Sigmoid colon (tissue), 7 donors: ENCODE measurements around the gene MRAP2. TPM values are rescaled to one million over a fixed set of nuclear protein-coding genes. Genes with fewer than 3 reads are reported as not detected.

Experiments used
- DNase-seq: peaks from one replicate; pipeline ENCODE4 v3.0.0-alpha.2; 2019
- H3K27ac ChIP-seq, 4 donors: fragments of 200-600 bp; sonication (generic); one replicate each; pipeline ENCODE4 v1.5.1; 2016 to 2019; ENCODE audit warnings: mild to moderate bottlenecking in 1 of 4
- H3K27me3 ChIP-seq, 3 donors: fragments of 200-600 bp; sonication (generic); one replicate each; pipeline ENCODE4 v1.5.1; 2019; ENCODE audit warnings: mild to moderate bottlenecking in 1 of 3
- H3K36me3 ChIP-seq, 4 donors: fragments of 200-600 bp; sonication (generic); one replicate each; pipeline ENCODE4 v1.5.1; 2016 to 2019
- H3K4me1 ChIP-seq, 4 donors: fragments of 200-600 bp; sonication (generic); one replicate each; pipeline ENCODE4 v1.5.1; 2017 to 2019
- H3K4me3 ChIP-seq, 4 donors: fragments of 200-600 bp; sonication (generic); one replicate each; pipeline ENCODE4 v1.5.1; 2017 to 2019; ENCODE audit warnings: mild to moderate bottlenecking in 2 of 4, moderate library complexity in 1 of 4
- H3K9me3 ChIP-seq, 4 donors: fragments of 200-600 bp in 3 of 4; sonication (generic) in 3 of 4; one replicate each; pipeline versions ENCODE4 v1.5.1 to v1.6.1; 2013 to 2019
- CTCF ChIP-seq, 4 experiments: fragments of 450-650 bp in 3 of 4; fragments of 200-600 bp in 1 of 4; IDR thresholded peaks; one replicate each; pipeline ENCODE4 v1.5.1; 2016 to 2019; ENCODE audit warnings: antibody characterized with exemption in 4 of 4, mild to moderate bottlenecking in 3 of 4, moderate library complexity in 2 of 4
- EP300 ChIP-seq, 4 donors: sonication (generic); formaldehyde crosslinking; IDR thresholded peaks; one replicate each; pipeline ENCODE4 v1.6.1; 2017; ENCODE audit warnings: antibody characterized with exemption in 4 of 4
- POLR2A ChIP-seq, 2 donors: fragments of 450-650 bp; IDR thresholded peaks; one replicate each; pipeline ENCODE4 v1.6.1; 2016; ENCODE audit warnings: antibody characterized with exemption in 2 of 2, mild to moderate bottlenecking in 2 of 2, moderate library complexity in 2 of 2
- POLR2AphosphoS5 ChIP-seq, 4 donors: sonication (generic); formaldehyde crosslinking; IDR thresholded peaks; one replicate each; pipeline ENCODE4 v1.6.1; 2017; ENCODE audit warnings: antibody characterized with exemption in 4 of 4
- WGBS, 2 donors: extraction: QIAGEN DNeasy Blood & Tissue Kit; methylation state at CpG; one replicate each; pipeline ENCODE4 v1.1.7; 2013; 5-methylcytosine and 5-hydroxymethylcytosine counted together
- intact Hi-C: fragments of 100-400 bp; cut with DNase I; formaldehyde crosslinking; loops from one replicate; pipeline ENCODE4 v1.15.1; 2023
- polyA plus RNA-seq, 3 donors: library from polyadenylated mRNA; stranded (reverse); fragments of 200-250 nt; gene quantifications; one replicate each; pipeline ENCODE4 v1.2.3, GENCODE V29; 2013
- total RNA-seq, 4 donors: library from RNA; depleted of rRNA; stranded (reverse); fragments of >200 nt; gene quantifications; one replicate each; pipeline ENCODE4 v1.1.0, GENCODE V29; 2016
- donor health status: healthy with polysubstance abuse.
- donor health status: Bipolar disorder and iron deficiency.
- donor health status: healthy.

MRAP2 gene
- total and polyA plus RNA-seq, 7 donors = 0.16 to 7.4 (median 1.8) TPM

GRCh38 chr6:84037425-84038089 is 4.0 kb downstream of the MRAP2 start:
- 95 to 96% methylated on average over 24 of the region's 24 CpGs for WGBS, 2 donors
- Histone ChIP-seq H3K27ac (no peak overlapping the region), H3K4me3 (no peak overlapping the region), H3K36me3 (no peaks in the 10 kb centered on the region), H3K4me1 (peaks cover 0 to 16% (median 13%) of the 10 kb centered on the region in 4 donors), H3K9me3 (peaks cover 0 to 4% (median 0%) of the 10 kb centered on the region in 4 donors), H3K27me3 (peaks cover 0 to 55% (median 16%) of the 10 kb centered on the region in 3 donors)
- DNase-seq = no peak
- intact Hi-C loops = no loop called here
- TF ChIP-seq POLR2A (IDR thresholded peaks at IDR 0.05) = no peak
- no peak for TF ChIP-seq EP300 (IDR thresholded peaks at IDR 0.05)
- TF ChIP-seq POLR2AphosphoS5 (IDR thresholded peaks at IDR 0.05) = no peak
- TF ChIP-seq CTCF (IDR thresholded peaks at IDR 0.05) = no peak

- no peaks in the 10 kb centered on the region for H3K4me1 ChIP-seq
- peaks cover 0 to 13% (median 5%) of the 10 kb centered on the region in 3 donors for H3K27me3 ChIP-seq
- WGBS, 2 donors = 37 to 78% methylated on average over 1 of the region's 1 CpG
- DNase-seq = no peak
- H3K27ac ChIP-seq = no peak overlapping the region
- no peaks in the 10 kb centered on the region for H3K36me3 ChIP-seq
- H3K4me3 ChIP-seq = no peak overlapping the region
- no peaks in the 10 kb centered on the region for H3K9me3 ChIP-seq
- TF ChIP-seq CTCF (IDR thresholded peaks at IDR 0.05) (no peak), POLR2AphosphoS5 (IDR thresholded peaks at IDR 0.05) (no peak), POLR2A (IDR thresholded peaks at IDR 0.05) (no peak), EP300 (IDR thresholded peaks at IDR 0.05) (no peak)
- intact Hi-C loops = no loop called here
Observed at GRCh38 chr6:84042603-84043002, 9.0 kb downstream of the MRAP2 start.

GRCh38 chr6:84043555-84043954 is 10.0 kb downstream of the MRAP2 start:
- Histone ChIP-seq H3K27ac (no peak overlapping the region), H3K4me1 (no peaks in the 10 kb centered on the region)
- 91 to 93% methylated on average over 1 of the region's 1 CpG for WGBS, 2 donors

GRCh38 chr6:84046755-84047154 is 13.2 kb downstream of the MRAP2 start:
- no peak for TF ChIP-seq POLR2A (IDR thresholded peaks at IDR 0.05)
- Histone ChIP-seq H3K27ac (no peak overlapping the region), H3K27me3 (no peaks in the 10 kb centered on the region), H3K4me3 (no peak overlapping the region), H3K9me3 (no peaks in the 10 kb centered on the region), H3K4me1 (peaks cover 0 to 3% (median 0%) of the 10 kb centered on the region in 4 donors), H3K36me3 (no peaks in the 10 kb centered on the region)
- 25 to 42% methylated on average over 1 of the region's 1 CpG for WGBS, 2 donors
- intact Hi-C loops = no loop called here
- no peak for DNase-seq

More at GRCh38 chr6:84043555-84043954, 10.0 kb downstream of the MRAP2 start:
- TF ChIP-seq POLR2AphosphoS5 (IDR thresholded peaks at IDR 0.05) (no peak), EP300 (IDR thresholded peaks at IDR 0.05) (no peak), POLR2A (IDR thresholded peaks at IDR 0.05) (no peak), CTCF (IDR thresholded peaks at IDR 0.05) (no peak)
- no peak overlapping the region for H3K4me3 ChIP-seq
- DNase-seq = no peak
- intact Hi-C loops = no loop called here
- H3K9me3 ChIP-seq = no peaks in the 10 kb centered on the region
- H3K27me3 ChIP-seq = peaks cover 0 to 3% (median 0%) of the 10 kb centered on the region in 3 donors
- no peaks in the 10 kb centered on the region for H3K36me3 ChIP-seq

GRCh38 chr6:84048588-84048987 is 15.0 kb downstream of the MRAP2 start:
- Histone ChIP-seq H3K27ac (no peak overlapping the region), H3K9me3 (no peaks in the 10 kb centered on the region), H3K4me3 (no peak overlapping the region), H3K27me3 (no peaks in the 10 kb centered on the region), H3K4me1 (peaks cover 0 to 9% (median 0%) of the 10 kb centered on the region in 4 donors), H3K36me3 (no peaks in the 10 kb centered on the region)
- intact Hi-C loops = no loop called here
- WGBS, 2 donors = 88 to 93% methylated on average over 5 of the region's 5 CpGs
- no peak for DNase-seq
- TF ChIP-seq POLR2AphosphoS5 (IDR thresholded peaks at IDR 0.05) (no peak), CTCF (IDR thresholded peaks at IDR 0.05) (no peak), POLR2A (IDR thresholded peaks at IDR 0.05) (no peak), EP300 (IDR thresholded peaks at IDR 0.05) (no peak)
